Activated CD8-positive, alpha-beta memory T cell treated with anti-CD3 and anti-CD28 coated beads for 4 hours (primary cell): ENCODE results near the gene STUM.

ENCODE experiments used
- DNase-seq, 2 donors: peaks; one replicate each; pipeline ENCODE4 v3.0.0-alpha.2; 2020; ENCODE audit warnings: low read depth in 2 of 2

The STUM gene

GRCh38 chr1:226652613-226653012, 104.0 kb downstream of the STUM start:
- DNase-seq = no peak

GRCh38 chr1:226653311-226653921, 104.9 kb downstream of the STUM start:
- DNase-seq = peak in 1 of 2 donors; percentile 41

- no peak for DNase-seq
Observed at GRCh38 chr1:226654046-226654667, 105.6 kb downstream of the STUM start.

GRCh38 chr1:226654668-226655055, 106.1 kb downstream of the STUM start:
- no peak for DNase-seq

- no peak for DNase-seq
Observed at GRCh38 chr1:226655251-226656163, 106.9 kb downstream of the STUM start.

GRCh38 chr1:226656201-226656600, 107.6 kb downstream of the STUM start:
- no peak for DNase-seq

GRCh38 chr1:226656601-226657277, 108.2 kb downstream of the STUM start:
- no peak for DNase-seq

- no peak for DNase-seq
Observed at GRCh38 chr1:226657895-226658545, 109.5 kb downstream of the STUM start.

- no peak for DNase-seq
Observed at GRCh38 chr1:226658546-226659125, 110.1 kb downstream of the STUM start.
